CD4-positive, alpha-beta T cell (primary cell): ENCODE data around the gene SLC13A4. TPM values are rescaled to one million over a fixed set of nuclear protein-coding genes. Genes with fewer than 3 reads are reported as not detected.
"Not testable (repeated sequence)": the region's sequence is repeated elsewhere in the genome, so short reads cannot be mapped to it uniquely, and the experiment has no call there.

Experiments used
- ATAC-seq: fragments of 200-7000 bp; cut with Tn5 transposase; one replicate; pipeline ENCODE4 v1.10.0; 2022; ENCODE audit warnings: mild to moderate bottlenecking; ENCODE audit not compliant: poor library complexity
- CTCF ChIA-PET: fragments of 350-600 bp; sonication (Branson Sonifier 250); formaldehyde crosslinking; loops from one replicate; lab custom pipeline; 2021; ENCODE audit warnings: antibody characterized with exemption, inconsistent platforms; lab: Charles Lee
- POLR2A ChIA-PET: fragments of 350-600 bp; sonication (Branson Sonifier 250); formaldehyde crosslinking; loops from one replicate; lab custom pipeline; 2021; ENCODE audit warnings: antibody characterized with exemption, inconsistent platforms; lab: Charles Lee
- DNase-seq, 14 experiments: peaks; one replicate each; pipeline ENCODE4 v3.0.0-alpha.2; 2013 to 2020; ENCODE audit warnings: mixed read lengths in 2 of 14
- H3K27ac ChIP-seq, 2 donors: one replicate each; pipeline versions ENCODE4 v1.5.1 to v1.7.0; 2013; ENCODE audit warnings: low read length in 2 of 2, low read depth in 1 of 2, mild to moderate bottlenecking in 1 of 2
- H3K27me3 ChIP-seq, 2 experiments: 1 replicate in 1 of 2; 2 replicates in 1 of 2; pipeline versions ENCODE4 v1.6.1 to v1.7.0; 2013; ENCODE audit warnings: low read length in 2 of 2, control low read depth in 1 of 2, mild to moderate bottlenecking in 1 of 2, moderate library complexity in 1 of 2; ENCODE audit not compliant: insufficient read depth in 2 of 2, control insufficient read depth in 1 of 2
- H3K36me3 ChIP-seq: one replicate; pipeline ENCODE4 v1.6.1; 2013; ENCODE audit warnings: low read length, control low read depth; ENCODE audit not compliant: insufficient read depth
- H3K4me1 ChIP-seq: one replicate; pipeline ENCODE4 v1.6.1; 2013; ENCODE audit warnings: low read length, control low read depth; ENCODE audit not compliant: insufficient read depth
- H3K4me3 ChIP-seq: one replicate; pipeline ENCODE4 v1.5.1; 2013; ENCODE audit warnings: mild to moderate bottlenecking, low read length, moderate library complexity
- H3K9me3 ChIP-seq, 2 experiments: 1 replicate in 1 of 2; 2 replicates in 1 of 2; pipeline versions ENCODE4 v1.6.1 to v1.7.0; 2013; ENCODE audit warnings: low read length in 2 of 2, mild to moderate bottlenecking in 2 of 2, control low read depth in 1 of 2, moderate library complexity in 1 of 2; ENCODE audit not compliant: control insufficient read depth in 1 of 2, insufficient read depth in 1 of 2
- H3K27ac Mint-ChIP-seq: one replicate; pipeline ENCODE4 v1.8.0; 2020; ENCODE audit warnings: mixed read lengths
- H3K27me3 Mint-ChIP-seq: one replicate; pipeline ENCODE4 v1.8.0; 2021; ENCODE audit warnings: mixed read lengths
- H3K36me3 Mint-ChIP-seq: one replicate; pipeline ENCODE4 v1.8.0; 2021; ENCODE audit warnings: low read depth, mixed read lengths
- H3K4me1 Mint-ChIP-seq: one replicate; pipeline ENCODE4 v1.8.0; 2021; ENCODE audit warnings: low read depth, mixed read lengths
- H3K4me3 Mint-ChIP-seq: one replicate; pipeline ENCODE4 v1.8.0; 2020; ENCODE audit warnings: mild to moderate bottlenecking, mixed read lengths
- H3K9me3 Mint-ChIP-seq: one replicate; pipeline ENCODE4 v1.8.0; 2020; ENCODE audit warnings: mixed read lengths
- intact Hi-C, 2 experiments: fragments of 100-400 bp; cut with DNase I in 1 of 2; cut with micrococcal nuclease in 1 of 2; formaldehyde crosslinking; loops; one replicate each; pipeline versions ENCODE4 v1.15.1 to v1.9.0; 2023 to 2025; cut with DNase I, micrococcal nuclease
- total RNA-seq, 174 experiments: library from RNA in 2 of 174; stranded (reverse) in 2 of 174; gene quantifications; one replicate each; pipeline ENCODE4 v1.2.3 and lab custom pipeline; 2021 to 2026
- TF ChIP-seq, protein P1 (sequence below): fragments of 200-600 bp; IDR thresholded peaks from one replicate; pipeline ENCODE4 v1.8.0; 2022; ENCODE audit warnings: antibody characterized with exemption, mild to moderate bottlenecking

Gene SLC13A4
- total RNA-seq, 2 experiments from 2014 or later, result not detected

DNA sequence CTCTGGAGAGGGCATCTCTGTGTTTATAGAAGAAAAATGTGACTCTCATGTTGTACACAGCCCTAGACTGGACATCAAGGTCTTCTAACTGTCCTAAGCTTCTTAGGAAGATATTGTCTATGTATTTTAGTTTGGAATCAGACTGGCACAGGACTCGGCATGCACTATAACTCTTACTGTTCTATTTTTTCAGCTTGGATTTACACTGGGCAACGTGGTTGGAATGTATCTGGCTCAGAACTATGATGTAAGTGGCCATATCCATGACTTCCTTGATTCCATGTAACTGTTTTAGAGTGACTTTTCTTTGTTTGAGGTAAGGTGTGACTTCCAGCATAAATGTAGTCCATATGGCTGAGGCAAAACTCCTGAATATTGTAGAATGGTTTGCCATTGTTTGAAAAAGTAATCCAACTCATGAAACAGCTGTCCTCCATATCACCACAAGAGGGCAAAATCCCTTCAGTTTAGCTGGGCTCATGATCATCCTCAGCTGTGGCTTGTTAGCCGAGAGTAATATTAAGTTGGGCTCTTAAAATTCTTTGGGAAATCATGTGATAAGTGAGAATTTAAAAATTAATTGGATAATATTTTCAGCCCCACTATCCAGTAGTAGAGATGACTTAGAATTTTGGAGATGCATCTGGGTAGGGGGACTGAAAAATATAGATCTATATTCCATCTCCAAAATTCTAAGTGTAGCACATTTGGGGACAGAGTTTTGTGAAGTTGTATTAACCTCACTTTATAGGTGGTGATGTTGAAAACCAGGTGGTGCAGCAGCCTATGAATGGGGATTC lies 55.2 kb downstream of the SLC13A4 start:
- POLR2A ChIA-PET, result interaction anchor here (1.1 to 1.2 kb wide), 2 partner anchors 8 to 10 kb away, joined by 4 to 5 read pairs; partner anchors contain the start of gene STMP1
- ATAC-seq (peak; percentile 58), DNase-seq (peak in 3 of 14 experiments; percentile 13 to 49 (median 45))
- no peak overlapping the region for H3K27ac Mint-ChIP-seq
- peaks cover 35% of the 10 kb centered on the region for H3K36me3 ChIP-seq
- H3K4me3 ChIP-seq, result no peak overlapping the region
- no peak overlapping the region for H3K27ac ChIP-seq
- CTCF ChIA-PET, result interaction anchor here (0.9 to 2.8 kb wide), 2 partner anchors 10 to 340 kb away, joined by 3 to 11 read pairs; partner anchors contain the start of gene STMP1
- H3K4me1 ChIP-seq, result no peaks in the 10 kb centered on the region
- TF ChIP-seq, protein P1, sequence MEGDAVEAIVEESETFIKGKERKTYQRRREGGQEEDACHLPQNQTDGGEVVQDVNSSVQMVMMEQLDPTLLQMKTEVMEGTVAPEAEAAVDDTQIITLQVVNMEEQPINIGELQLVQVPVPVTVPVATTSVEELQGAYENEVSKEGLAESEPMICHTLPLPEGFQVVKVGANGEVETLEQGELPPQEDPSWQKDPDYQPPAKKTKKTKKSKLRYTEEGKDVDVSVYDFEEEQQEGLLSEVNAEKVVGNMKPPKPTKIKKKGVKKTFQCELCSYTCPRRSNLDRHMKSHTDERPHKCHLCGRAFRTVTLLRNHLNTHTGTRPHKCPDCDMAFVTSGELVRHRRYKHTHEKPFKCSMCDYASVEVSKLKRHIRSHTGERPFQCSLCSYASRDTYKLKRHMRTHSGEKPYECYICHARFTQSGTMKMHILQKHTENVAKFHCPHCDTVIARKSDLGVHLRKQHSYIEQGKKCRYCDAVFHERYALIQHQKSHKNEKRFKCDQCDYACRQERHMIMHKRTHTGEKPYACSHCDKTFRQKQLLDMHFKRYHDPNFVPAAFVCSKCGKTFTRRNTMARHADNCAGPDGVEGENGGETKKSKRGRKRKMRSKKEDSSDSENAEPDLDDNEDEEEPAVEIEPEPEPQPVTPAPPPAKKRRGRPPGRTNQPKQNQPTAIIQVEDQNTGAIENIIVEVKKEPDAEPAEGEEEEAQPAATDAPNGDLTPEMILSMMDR, result peak; percentile 60
- intact Hi-C loops, result loop anchor here (5.0 kb wide), 1 partner anchor 335 kb away; no protein-coding TSS in a partner anchor
- H3K9me3 ChIP-seq, result no peaks in the 10 kb centered on the region
- no peaks in the 10 kb centered on the region for H3K9me3 Mint-ChIP-seq
- H3K27me3 ChIP-seq, result no peaks in the 10 kb centered on the region
- peaks cover 65% of the 10 kb centered on the region for H3K36me3 Mint-ChIP-seq
- H3K4me1 Mint-ChIP-seq, result peaks cover 42% of the 10 kb centered on the region
- no peaks in the 10 kb centered on the region for H3K27me3 Mint-ChIP-seq
- H3K4me3 Mint-ChIP-seq, result no peak overlapping the region

DNA sequence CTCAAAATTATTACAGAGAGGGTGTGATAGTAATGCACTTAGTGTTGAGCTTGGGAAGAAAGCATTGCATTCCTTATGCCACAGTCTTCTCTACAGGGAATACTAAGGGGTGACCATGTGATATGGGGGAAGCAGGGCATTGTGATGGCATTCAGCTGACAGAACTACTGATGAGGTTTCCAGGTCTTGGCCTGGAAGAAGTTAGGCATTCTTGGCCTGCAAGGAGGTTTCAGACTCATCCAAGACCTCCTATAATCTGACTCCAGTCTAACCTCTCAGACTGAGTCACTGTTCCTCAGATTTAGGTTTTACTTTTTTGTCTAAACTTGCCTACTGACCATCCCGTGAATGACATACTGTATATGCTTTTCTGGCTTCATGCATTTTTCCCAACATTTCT lies 57.8 kb downstream of the SLC13A4 start:
- H3K4me1 ChIP-seq, result no peaks in the 10 kb centered on the region
- Mint-ChIP-seq H3K27me3 (no peaks in the 10 kb centered on the region), H3K9me3 (no peaks in the 10 kb centered on the region), H3K27ac (no peak overlapping the region), H3K4me1 (peaks cover 60% of the 10 kb centered on the region), H3K36me3 (peaks cover 50% of the 10 kb centered on the region), H3K4me3 (no peak overlapping the region)
- TF ChIP-seq, protein P1, result no peak
- POLR2A ChIA-PET, result no interaction called here
- CTCF ChIA-PET, result interaction anchor here (0.5 to 2.0 kb wide), 2 partner anchors 25 to 227 kb away, joined by 5 read pairs; no protein-coding TSS in a partner anchor
- no peaks in the 10 kb centered on the region for H3K9me3 ChIP-seq
- DNase-seq (no peak), ATAC-seq (no peak)
- no peak overlapping the region for H3K27ac ChIP-seq
- no peaks in the 10 kb centered on the region for H3K27me3 ChIP-seq
- no peak overlapping the region for H3K4me3 ChIP-seq
- H3K36me3 ChIP-seq, result peaks cover 13% of the 10 kb centered on the region
- intact Hi-C loops, result loop anchor here (5.0 kb wide), 1 partner anchor 337 kb away; no protein-coding TSS in a partner anchor

DNA sequence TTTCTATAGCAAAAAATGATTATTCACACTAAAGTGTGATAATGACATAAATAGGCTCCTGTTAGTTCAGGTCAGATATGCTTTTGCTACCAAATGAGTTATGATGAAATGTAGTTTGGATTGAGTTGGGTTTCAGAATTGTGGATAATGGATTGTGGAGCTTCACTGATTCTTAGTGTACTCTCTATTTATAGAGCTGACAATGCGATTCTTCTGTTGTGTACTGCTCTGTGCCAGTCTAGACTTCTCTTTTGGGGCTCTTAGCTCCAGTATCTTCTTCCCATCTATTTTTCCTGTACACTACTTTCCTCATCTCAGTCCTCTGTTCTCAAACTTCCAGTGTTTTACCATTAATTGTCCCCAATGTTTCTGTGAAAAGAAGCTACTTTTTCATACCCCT lies 58.2 kb downstream of the SLC13A4 start:
- peaks cover 12% of the 10 kb centered on the region for H3K36me3 ChIP-seq
- ChIA-PET POLR2A (no interaction called here), CTCF (interaction anchor here (0.5 to 2.0 kb wide), 2 partner anchors 24 to 227 kb away, joined by 5 read pairs; no protein-coding TSS in a partner anchor)
- no peak overlapping the region for H3K4me3 ChIP-seq
- H3K9me3 ChIP-seq, result no peaks in the 10 kb centered on the region
- H3K36me3 Mint-ChIP-seq, result peaks cover 46% of the 10 kb centered on the region
- no peak for DNase-seq
- H3K27ac Mint-ChIP-seq, result no peak overlapping the region
- H3K9me3 Mint-ChIP-seq, result no peaks in the 10 kb centered on the region
- ATAC-seq, result no peak
- no peaks in the 10 kb centered on the region for H3K4me1 ChIP-seq
- no peak overlapping the region for H3K27ac ChIP-seq
- no peaks in the 10 kb centered on the region for H3K27me3 ChIP-seq
- no peak overlapping the region for H3K4me3 Mint-ChIP-seq
- no peaks in the 10 kb centered on the region for H3K27me3 Mint-ChIP-seq
- TF ChIP-seq, protein P1, result no peak
- peaks cover 64% of the 10 kb centered on the region for H3K4me1 Mint-ChIP-seq
- intact Hi-C loops, result loop anchor here (5.0 to 10.0 kb wide), 2 partner anchors 338 to 505 kb away; no protein-coding TSS in a partner anchor

DNA sequence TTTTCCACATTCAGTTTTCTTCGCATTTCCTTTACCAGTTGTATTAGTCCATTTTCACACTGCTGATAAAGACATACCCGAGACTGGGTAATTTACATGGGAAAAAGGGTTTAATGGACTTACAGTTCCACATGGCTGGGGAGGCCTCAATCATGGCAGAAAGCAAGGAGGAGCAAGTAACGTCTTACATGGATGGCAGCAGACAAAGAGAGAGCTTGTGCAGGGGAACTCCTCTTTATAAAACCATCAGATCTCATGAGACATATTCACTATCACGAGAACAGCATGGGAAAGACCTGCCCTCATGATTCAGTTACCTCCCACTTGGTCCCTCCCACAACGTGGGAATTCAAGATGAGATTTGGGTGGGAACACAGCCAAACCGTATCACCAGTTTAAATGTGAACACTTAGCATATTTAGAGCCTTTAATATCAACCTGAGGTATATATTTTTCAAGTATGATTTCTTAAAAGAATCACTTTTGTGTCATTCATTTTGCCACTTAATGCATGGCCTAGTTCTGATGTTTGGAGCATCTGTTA lies 59.1 kb downstream of the SLC13A4 start:
- H3K9me3 Mint-ChIP-seq, H3K27me3 ChIP-seq, CTCF ChIA-PET, H3K27ac ChIP-seq, POLR2A ChIA-PET, DNase-seq, H3K27me3 Mint-ChIP-seq, H3K36me3 ChIP-seq, H3K4me3 Mint-ChIP-seq, H3K4me3 ChIP-seq, H3K9me3 ChIP-seq, H3K27ac Mint-ChIP-seq, ATAC-seq, H3K4me1 ChIP-seq: not testable (repeated sequence)
- H3K36me3 Mint-ChIP-seq, result peaks cover 37% of the 10 kb centered on the region
- peaks cover 72% of the 10 kb centered on the region for H3K4me1 Mint-ChIP-seq
- intact Hi-C loops, result loop anchor here in 1 of 2 experiments (10.0 kb wide), 1 partner anchor 504 kb away; no protein-coding TSS in a partner anchor

DNA sequence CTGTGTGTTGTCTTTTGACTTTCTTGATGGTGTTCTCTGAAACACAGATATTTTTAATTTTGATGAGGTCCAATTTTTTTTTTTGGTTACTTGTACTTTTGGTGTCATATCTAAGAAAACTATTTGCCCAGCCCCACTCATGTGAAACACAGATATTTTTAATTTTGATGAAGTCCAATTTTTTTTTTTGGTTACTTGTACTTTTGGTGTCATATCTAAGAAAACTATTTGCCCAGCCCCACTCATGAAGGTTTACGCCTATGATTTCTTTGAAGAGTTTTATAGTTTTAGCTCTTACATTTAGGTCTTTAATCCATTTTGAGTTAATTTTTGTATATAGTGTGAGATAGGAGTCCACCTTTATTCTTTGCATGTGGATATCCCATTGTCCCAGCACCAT lies 60.4 kb downstream of the SLC13A4 start:
- CTCF ChIA-PET, DNase-seq, H3K4me3 ChIP-seq, H3K9me3 Mint-ChIP-seq, ATAC-seq, H3K27ac ChIP-seq, H3K9me3 ChIP-seq, H3K36me3 ChIP-seq, H3K27ac Mint-ChIP-seq, H3K27me3 ChIP-seq, H3K27me3 Mint-ChIP-seq, H3K4me3 Mint-ChIP-seq, POLR2A ChIA-PET: not testable (repeated sequence)
- Mint-ChIP-seq H3K36me3 (peaks cover 29% of the 10 kb centered on the region), H3K4me1 (peaks cover 77% of the 10 kb centered on the region)
- intact Hi-C loops, result loop anchor here in 1 of 2 experiments (10.0 kb wide), 1 partner anchor 503 kb away; no protein-coding TSS in a partner anchor
- H3K4me1 ChIP-seq, result peaks cover 13% of the 10 kb centered on the region
